DOHH2 (cell line): ENCODE measurements around the gene MYOC.
"Not testable (repeated sequence)": the region's sequence is repeated elsewhere in the genome, so short reads cannot be mapped to it uniquely, and the experiment has no call there.

Experiments used
- H3F3A ChIP-seq: fragments of 200-600 bp; sonication (generic), shearing (Covaris generic); 2 replicates; pipeline ENCODE4 v1.6.0; 2016; ENCODE audit warnings: antibody characterized with exemption, mild to moderate bottlenecking; ENCODE audit not compliant: control insufficient read depth, insufficient read depth
- H3K27ac ChIP-seq: fragments of 200-600 bp; sonication (generic); 2 replicates; pipeline ENCODE4 v1.5.1; 2014; ENCODE audit warnings: low read depth, mild to moderate bottlenecking, low read length, moderate library complexity
- H3K27me3 ChIP-seq: fragments of 200-600 bp; sonication (generic); 2 replicates; pipeline ENCODE4 v1.6.1; 2014; ENCODE audit warnings: mild to moderate bottlenecking, low read length, mixed read lengths; ENCODE audit not compliant: control insufficient read depth
- H3K36me3 ChIP-seq: fragments of 200-600 bp; sonication (generic); 2 replicates; pipeline ENCODE4 v1.6.1; 2014; ENCODE audit warnings: mild to moderate bottlenecking, low read length, moderate library complexity, mixed read lengths; ENCODE audit not compliant: control insufficient read depth
- H3K4me1 ChIP-seq: fragments of 200-600 bp; sonication (generic); 2 replicates; pipeline ENCODE4 v1.6.1; 2014; ENCODE audit warnings: mild to moderate bottlenecking, low read length, mixed read lengths; ENCODE audit not compliant: control insufficient read depth
- H3K4me2 ChIP-seq: fragments of 200-600 bp; sonication (generic); 2 replicates; pipeline ENCODE4 v1.6.0; 2014; ENCODE audit warnings: mild to moderate bottlenecking, low read length, moderate library complexity
- H3K4me3 ChIP-seq: fragments of 200-600 bp; sonication (generic); 2 replicates; pipeline ENCODE4 v1.5.1; 2014; ENCODE audit warnings: mild to moderate bottlenecking, low read length, mixed read lengths
- H3K79me2 ChIP-seq: fragments of 200-600 bp; sonication (generic); 2 replicates; pipeline ENCODE4 v1.6.1; 2014; ENCODE audit warnings: mild to moderate bottlenecking, low read length, mixed read lengths; ENCODE audit not compliant: control insufficient read depth
- H3K9me2 ChIP-seq: fragments of 200-600 bp; sonication (generic); replicated peaks from 2 replicates; pipeline ENCODE4 v1.6.1; 2014; ENCODE audit warnings: mild to moderate bottlenecking, low read length, mixed read lengths; ENCODE audit not compliant: control insufficient read depth
- H3K9me3 ChIP-seq: fragments of 200-600 bp; sonication (generic); 2 replicates; pipeline ENCODE4 v1.6.1; 2014; ENCODE audit warnings: antibody characterized with exemption, low read length, mixed read lengths; ENCODE audit not compliant: control insufficient read depth, insufficient read depth
- H4K20me1 ChIP-seq: fragments of 200-600 bp; sonication (generic); 2 replicates; pipeline ENCODE4 v1.6.0; 2014; ENCODE audit warnings: low read depth, mild to moderate bottlenecking, antibody characterized with exemption, low read length, moderate library complexity; ENCODE audit not compliant: control insufficient read depth, insufficient read depth
- EZH2phosphoT487 ChIP-seq: fragments of 200-600 bp; sonication (generic); IDR thresholded peaks from 2 replicates; pipeline ENCODE4 v1.6.1; 2017; ENCODE audit warnings: borderline replicate concordance, mild to moderate bottlenecking, antibody characterized with exemption, low read length, moderate library complexity, mixed read lengths
- TF ChIP-seq, protein P1 (sequence below): fragments of 200-600 bp; sonication (generic); IDR thresholded peaks from one replicate; pipeline ENCODE4 v1.5.1; 2014; ENCODE audit warnings: antibody characterized with exemption, mild to moderate bottlenecking, low read depth, low read length; ENCODE audit not compliant: poor library complexity, severe bottlenecking

MYOC gene

DNA sequence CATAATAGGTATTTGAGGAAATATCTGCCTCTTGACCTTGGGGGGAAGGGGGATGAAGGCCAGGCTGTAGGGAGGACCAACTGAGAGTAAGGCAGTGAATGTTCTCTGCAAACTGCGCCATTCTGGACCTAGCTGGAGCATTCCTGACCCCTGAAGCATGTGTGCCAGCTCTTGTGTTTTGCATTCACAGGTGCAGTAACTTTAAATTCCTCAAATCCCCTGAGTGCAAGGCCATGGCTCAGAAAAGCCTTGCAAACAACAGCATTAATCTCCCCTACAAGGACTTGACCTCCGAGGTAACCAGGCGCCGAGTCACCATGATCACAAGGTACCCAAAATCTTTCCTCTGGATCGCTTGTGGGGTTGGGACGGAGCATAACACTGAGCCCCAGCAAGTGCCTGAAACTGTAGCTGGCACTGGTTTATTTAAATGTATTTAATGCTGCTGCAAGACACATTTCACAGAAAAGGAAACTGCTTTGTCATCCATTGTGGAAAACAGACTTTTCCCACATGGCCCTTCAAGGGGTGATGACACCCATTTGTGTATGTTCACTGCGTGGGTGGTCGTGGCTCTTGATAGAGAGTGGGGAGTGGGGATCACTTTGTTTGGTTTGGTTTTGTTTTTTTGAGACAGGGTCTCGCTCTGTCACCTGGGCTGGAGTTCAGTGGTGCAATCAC lies 28.7 kb downstream of the MYOC start:
- Histone ChIP-seq H3K4me3 (no peak overlapping the region), H3K9me2 (no peaks in the 10 kb centered on the region), H3K27me3 (no peaks in the 10 kb centered on the region), H3K4me1 (no peaks in the 10 kb centered on the region), H3K36me3 (no peaks in the 10 kb centered on the region), H3F3A (no peaks in the 10 kb centered on the region), H3K4me2 (no peak overlapping the region), H4K20me1 (no peaks in the 10 kb centered on the region), H3K27ac (no peak overlapping the region), H3K9me3 (no peaks in the 10 kb centered on the region), H3K79me2 (no peaks in the 10 kb centered on the region)
- TF ChIP-seq, protein P1, sequence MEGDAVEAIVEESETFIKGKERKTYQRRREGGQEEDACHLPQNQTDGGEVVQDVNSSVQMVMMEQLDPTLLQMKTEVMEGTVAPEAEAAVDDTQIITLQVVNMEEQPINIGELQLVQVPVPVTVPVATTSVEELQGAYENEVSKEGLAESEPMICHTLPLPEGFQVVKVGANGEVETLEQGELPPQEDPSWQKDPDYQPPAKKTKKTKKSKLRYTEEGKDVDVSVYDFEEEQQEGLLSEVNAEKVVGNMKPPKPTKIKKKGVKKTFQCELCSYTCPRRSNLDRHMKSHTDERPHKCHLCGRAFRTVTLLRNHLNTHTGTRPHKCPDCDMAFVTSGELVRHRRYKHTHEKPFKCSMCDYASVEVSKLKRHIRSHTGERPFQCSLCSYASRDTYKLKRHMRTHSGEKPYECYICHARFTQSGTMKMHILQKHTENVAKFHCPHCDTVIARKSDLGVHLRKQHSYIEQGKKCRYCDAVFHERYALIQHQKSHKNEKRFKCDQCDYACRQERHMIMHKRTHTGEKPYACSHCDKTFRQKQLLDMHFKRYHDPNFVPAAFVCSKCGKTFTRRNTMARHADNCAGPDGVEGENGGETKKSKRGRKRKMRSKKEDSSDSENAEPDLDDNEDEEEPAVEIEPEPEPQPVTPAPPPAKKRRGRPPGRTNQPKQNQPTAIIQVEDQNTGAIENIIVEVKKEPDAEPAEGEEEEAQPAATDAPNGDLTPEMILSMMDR: no peak
- TF ChIP-seq EZH2phosphoT487: no peak

DNA sequence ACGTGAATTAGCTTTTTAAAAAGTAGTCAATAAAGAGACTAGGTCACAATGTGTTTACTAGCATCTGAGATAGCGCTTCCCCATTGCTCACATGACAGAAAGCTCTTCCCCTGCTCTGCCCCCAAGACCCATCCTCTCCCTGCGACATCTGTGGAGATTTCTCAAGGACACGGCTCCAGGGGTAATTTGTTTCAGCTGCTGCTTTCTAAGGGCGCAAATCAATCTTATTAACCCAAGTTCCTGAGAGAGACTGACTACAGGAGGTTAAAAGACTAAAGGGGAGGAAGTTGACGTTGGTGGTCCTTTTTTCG lies 30.4 kb downstream of the MYOC start, which contains the start of gene MYOCOS:
MYOCOS (plus strand) TSS at position 92 of the 311 bp plus-strand sequence. CDS start 1,641 bp downstream, outside the sequence.
- H3K27me3 ChIP-seq: no peaks in the 10 kb centered on the region

DNA sequence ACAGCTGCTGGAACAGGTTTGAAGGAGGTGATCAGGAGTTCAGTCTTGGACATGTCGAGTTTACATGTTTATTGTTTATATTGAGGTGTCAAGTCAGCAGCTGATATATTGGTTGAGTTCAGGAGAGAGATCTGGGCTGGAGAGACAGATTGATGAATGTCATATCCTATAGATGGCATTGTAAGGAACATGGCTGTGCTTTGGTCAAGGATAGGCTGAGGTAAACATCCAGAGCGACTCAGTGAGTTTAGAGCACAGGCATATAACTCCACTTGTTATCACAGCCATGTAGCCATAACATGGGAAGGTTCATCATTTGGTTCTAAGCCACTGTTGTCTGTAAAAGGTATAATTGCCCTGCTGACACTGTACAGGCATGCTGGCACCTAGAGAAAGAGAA lies 35.9 kb downstream of the MYOC start:
- H3K4me2 ChIP-seq: no peak overlapping the region

More for the DNA sequence above, 30.4 kb downstream of the MYOC start, which contains the start of gene MYOCOS:
- no peaks in the 10 kb centered on the region for H3K4me1 ChIP-seq
- no peak within 1 kb of the TSS for H3K4me3 ChIP-seq
- no peaks in the 10 kb centered on the region for H3K9me2 ChIP-seq
- no peak within 1 kb of the TSS for H3K4me2 ChIP-seq
- no peaks in the 10 kb centered on the region for H3K9me3 ChIP-seq
- no peak within 1 kb of the TSS for H3K27ac ChIP-seq
- H3K36me3 ChIP-seq: no peaks in the 10 kb centered on the region
- no peak for TF ChIP-seq EZH2phosphoT487
- TF ChIP-seq, protein P1: no peak
- H3F3A ChIP-seq: no peaks in the 10 kb centered on the region
- no peaks in the 10 kb centered on the region for H4K20me1 ChIP-seq
- H3K79me2 ChIP-seq: no peaks in the 10 kb centered on the region

DNA sequence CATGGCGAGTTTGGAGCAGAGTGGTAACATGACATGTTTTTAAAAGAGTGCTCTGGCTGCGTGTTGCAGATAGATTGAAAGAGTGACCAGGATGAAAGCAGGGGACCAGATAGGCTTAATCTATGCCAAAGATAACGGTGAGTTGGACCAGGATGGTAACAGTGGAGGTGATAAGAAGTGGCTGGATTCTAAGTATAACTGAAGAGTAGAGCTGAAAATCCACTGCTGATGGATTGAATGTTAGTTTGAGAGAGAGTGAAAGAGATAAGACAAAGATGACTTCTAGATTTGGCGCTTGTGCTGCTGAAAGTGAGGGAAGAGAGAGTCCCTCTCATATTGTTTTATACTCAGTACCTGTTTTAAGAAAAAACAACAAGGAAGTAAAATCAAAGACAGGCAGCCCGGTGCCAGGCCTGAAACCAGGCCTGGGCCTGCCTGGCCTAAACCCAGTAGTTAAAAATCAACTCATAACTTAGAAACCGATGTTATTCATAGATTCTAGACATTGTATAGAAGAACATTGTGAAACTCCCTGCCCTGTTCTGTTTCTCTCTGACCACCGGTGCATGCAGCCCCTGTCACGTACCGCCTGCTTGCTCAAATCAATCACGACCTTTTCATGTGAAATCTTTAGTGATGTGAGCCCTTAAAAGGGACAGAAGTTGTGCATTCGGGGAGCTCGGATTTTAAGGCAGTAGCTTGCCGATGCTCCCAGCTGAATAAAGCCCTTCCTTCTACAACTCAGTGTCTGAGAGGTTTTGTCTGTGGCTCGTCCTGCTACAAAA lies 37.2 kb downstream of the MYOC start:
- not testable (repeated sequence) for H3K4me1 ChIP-seq, H4K20me1 ChIP-seq, H3K4me3 ChIP-seq, H3K36me3 ChIP-seq, H3K79me2 ChIP-seq, H3K27me3 ChIP-seq, H3K9me2 ChIP-seq, H3K27ac ChIP-seq, H3K4me2 ChIP-seq, H3F3A ChIP-seq, H3K9me3 ChIP-seq

More for the DNA sequence above, 35.9 kb downstream of the MYOC start:
- Histone ChIP-seq H3K9me3 (no peaks in the 10 kb centered on the region), H3K36me3 (no peaks in the 10 kb centered on the region), H4K20me1 (no peaks in the 10 kb centered on the region), H3F3A (no peaks in the 10 kb centered on the region), H3K79me2 (no peaks in the 10 kb centered on the region), H3K27me3 (no peaks in the 10 kb centered on the region), H3K4me3 (no peak overlapping the region), H3K4me1 (no peaks in the 10 kb centered on the region), H3K27ac (no peak overlapping the region), H3K9me2 (no peaks in the 10 kb centered on the region)
- TF ChIP-seq, protein P1: no peak
- TF ChIP-seq EZH2phosphoT487: no peak
